DND-41 (cell line): ENCODE measurements around the gene ARAF.

Experiments used
- ATAC-seq: fragments of 200-7000 bp; cut with Tn5 transposase; 3 replicates; pipeline ENCODE4 v1.9.1; 2021; ENCODE audit warnings: low read depth; ENCODE audit not compliant: insufficient read depth
- DNase-seq: peaks from one replicate; pipeline ENCODE4 v3.0.0-alpha.2; 2020
- H2AFZ ChIP-seq: 2 replicates; pipeline ENCODE4 v1.6.0; 2012; ENCODE audit warnings: low read depth, low read length
- H3K27ac ChIP-seq: 2 replicates; pipeline ENCODE4 v1.5.1; 2012; ENCODE audit warnings: low read length, inconsistent platforms
- H3K27me3 ChIP-seq: fragments of 200-600 bp; sonication (generic); 2 replicates; pipeline ENCODE4 v1.6.0; 2012; ENCODE audit warnings: low read length, mild to moderate bottlenecking, inconsistent platforms; ENCODE audit not compliant: insufficient read depth, poor library complexity
- H3K36me3 ChIP-seq: 2 replicates; pipeline ENCODE4 v1.5.1; 2012; ENCODE audit warnings: low read length, inconsistent platforms; ENCODE audit not compliant: insufficient read depth
- H3K4me1 ChIP-seq: 2 replicates; pipeline ENCODE4 v1.5.1; 2012; ENCODE audit warnings: mild to moderate bottlenecking, low read length; ENCODE audit not compliant: insufficient read depth
- H3K4me2 ChIP-seq: 2 replicates; pipeline ENCODE4 v1.6.0; 2012; ENCODE audit warnings: mild to moderate bottlenecking, moderate library complexity, low read length, inconsistent platforms; ENCODE audit not compliant: insufficient read depth
- H3K4me3 ChIP-seq, 2 experiments: fragments of 200-600 bp in 1 of 2; shearing (Covaris generic) in 1 of 2; 2 replicates each; pipeline ENCODE4 v1.5.1; 2012 to 2016; ENCODE audit warnings: inconsistent platforms in 2 of 2, low read length in 2 of 2, mild to moderate bottlenecking in 2 of 2, low read depth in 1 of 2, moderate library complexity in 1 of 2
- H3K79me2 ChIP-seq: 2 replicates; pipeline ENCODE4 v1.6.0; 2012; ENCODE audit warnings: low read length, inconsistent platforms; ENCODE audit not compliant: insufficient read depth
- H3K9ac ChIP-seq: 2 replicates; pipeline ENCODE4 v1.6.0; 2012; ENCODE audit warnings: low read depth, mild to moderate bottlenecking, inconsistent platforms, low read length, moderate library complexity
- H3K9me3 ChIP-seq: 2 replicates; pipeline ENCODE4 v1.5.1; 2012; ENCODE audit warnings: low read length, moderate library complexity, mild to moderate bottlenecking, inconsistent platforms; ENCODE audit not compliant: insufficient read depth, severe bottlenecking
- H4K20me1 ChIP-seq: 2 replicates; pipeline ENCODE4 v1.6.0; 2012; ENCODE audit warnings: low read length; ENCODE audit not compliant: insufficient read depth
- CTCF ChIP-seq: IDR thresholded peaks from 2 replicates; pipeline ENCODE4 v1.5.1; 2012; ENCODE audit warnings: borderline replicate concordance, low read length, moderate library complexity, mild to moderate bottlenecking; ENCODE audit not compliant: poor library complexity, severe bottlenecking; ENCODE audit errors: extremely low read depth
- EZH2 ChIP-seq: IDR thresholded peaks from 3 replicates; pipeline ENCODE4 v1.6.1; 2012; ENCODE audit warnings: borderline replicate concordance, low read depth, mild to moderate bottlenecking, moderate library complexity, low read length, inconsistent platforms; ENCODE audit not compliant: severe bottlenecking

The ARAF gene

GRCh38 chrX:47579537-47579936, 18.5 kb downstream of the ARAF start:
- ATAC-seq = no peak

GRCh38 chrX:47581731-47582647, 21.0 kb downstream of the ARAF start, which contains the start of gene TIMP1:
TSS of gene TIMP1 (plus strand) at chrX:47582436. CDS start at chrX:47583416, 980 bp downstream.
- ATAC-seq (peak; percentile 100), DNase-seq (peak; percentile 88)
- Histone ChIP-seq H3K27me3 (no peaks in the 10 kb centered on the region), H2AFZ (peak within 1 kb of the TSS; percentile 59), H3K27ac (peak within 1 kb of the TSS; percentile 73), H3K9me3 (no peaks in the 10 kb centered on the region), H3K4me1 (peaks cover 26% of the 10 kb centered on the region), H3K9ac (peak within 1 kb of the TSS; percentile 70), H3K79me2 (no peaks in the 10 kb centered on the region), H4K20me1 (no peaks in the 10 kb centered on the region), H3K36me3 (no peaks in the 10 kb centered on the region), H3K4me2 (peak within 1 kb of the TSS; percentile 72), H3K4me3 (peak within 1 kb of the TSS in 1 of 2 experiments; percentile 55; a peak in 3 of 4 replicates)
- TF ChIP-seq CTCF (no peak), EZH2 (no peak)

More at GRCh38 chrX:47579537-47579936, 18.5 kb downstream of the ARAF start:
- H3K36me3 ChIP-seq = no peaks in the 10 kb centered on the region
- DNase-seq = no peak
- no peaks in the 10 kb centered on the region for H3K9me3 ChIP-seq
- no peaks in the 10 kb centered on the region for H3K27me3 ChIP-seq
- H3K27ac ChIP-seq = no peak overlapping the region
- H3K4me2 ChIP-seq = no peak overlapping the region
- H3K79me2 ChIP-seq = no peaks in the 10 kb centered on the region
- H3K9ac ChIP-seq = no peak overlapping the region
- H4K20me1 ChIP-seq = no peaks in the 10 kb centered on the region
- H3K4me1 ChIP-seq = peaks cover 26% of the 10 kb centered on the region
- no peak overlapping the region for H3K4me3 ChIP-seq
- no peak overlapping the region for H2AFZ ChIP-seq
- TF ChIP-seq CTCF (no peak), EZH2 (no peak)

- ATAC-seq (no peak), DNase-seq (no peak)
- no peaks in the 10 kb centered on the region for H3K36me3 ChIP-seq
- H2AFZ ChIP-seq = no peak overlapping the region
- peaks cover 26% of the 10 kb centered on the region for H3K4me1 ChIP-seq
- no peaks in the 10 kb centered on the region for H4K20me1 ChIP-seq
- no peaks in the 10 kb centered on the region for H3K79me2 ChIP-seq
- H3K9me3 ChIP-seq = no peaks in the 10 kb centered on the region
- H3K27me3 ChIP-seq = no peaks in the 10 kb centered on the region
- H3K4me3 ChIP-seq = peak overlapping the region in 1 of 2 experiments; percentile 55; a peak in 1 of 4 replicates
- H3K9ac ChIP-seq = peak overlapping the region; percentile 70
- H3K4me2 ChIP-seq = peak overlapping the region; percentile 72
- TF ChIP-seq EZH2 (no peak), CTCF (no peak)
- peak overlapping the region; percentile 36; the same call in 1 of the 2 replicates for H3K27ac ChIP-seq
Observed at GRCh38 chrX:47583240-47583861, 22.3 kb downstream of the ARAF start.
